WTC11 (cell line): ENCODE results near the gene APOBEC3B. TPM values are rescaled to one million over a fixed set of nuclear protein-coding genes. Genes with fewer than 3 reads are reported as not detected.

ENCODE experiments used
- ATAC-seq: fragments of 200-7000 bp; cut with Tn5 transposase; 2 replicates; pipeline ENCODE4 v1.10.0; 2021; ENCODE audit warnings: mild to moderate bottlenecking, moderate library complexity
- CTCF ChIA-PET: fragments of 300-600 bp; sonication (Branson Sonifier 250); formaldehyde crosslinking; loops from one replicate; lab custom pipeline; 2021; ENCODE audit warnings: antibody characterized with exemption; lab: Charles Lee
- POLR2A ChIA-PET: fragments of 350-600 bp; sonication (Branson Sonifier 250); formaldehyde crosslinking; loops from one replicate; lab custom pipeline; 2021; ENCODE audit warnings: antibody characterized with exemption; lab: Charles Lee
- DNase-seq: peaks from one replicate; pipeline ENCODE4 v3.0.0; 2021; ENCODE audit warnings: low spot score
- H3K27ac Mint-ChIP-seq: 2 replicates; pipeline ENCODE4 v1.8.0; 2021; ENCODE audit warnings: mixed read lengths
- H3K27me3 Mint-ChIP-seq: 2 replicates; pipeline ENCODE4 v1.8.0; 2021; ENCODE audit warnings: low read depth, mild to moderate bottlenecking, moderate library complexity, mixed read lengths
- H3K36me3 Mint-ChIP-seq: 2 replicates; pipeline ENCODE4 v1.8.0; 2021; ENCODE audit warnings: mixed read lengths
- H3K4me1 Mint-ChIP-seq: 2 replicates; pipeline ENCODE4 v1.8.0; 2022; ENCODE audit warnings: mixed read lengths
- H3K4me3 Mint-ChIP-seq: 2 replicates; pipeline ENCODE4 v1.8.0; 2021; ENCODE audit warnings: mild to moderate bottlenecking, moderate library complexity, mixed read lengths
- H3K9me3 Mint-ChIP-seq: 2 replicates; pipeline ENCODE4 v1.8.0; 2021; ENCODE audit warnings: mixed read lengths
- AR ChIP-seq: fragments of 250-450 bp; sonication (Bioruptor Pico); IDR thresholded peaks from 2 replicates; pipeline ENCODE4 v1.9.0; 2021; ENCODE audit warnings: mild to moderate bottlenecking
- ATF3 ChIP-seq: sonication (generic); formaldehyde crosslinking; conservative IDR thresholded peaks from 2 replicates; pipeline ENCODE4 v1.8.1; 2022; ENCODE audit warnings: mild to moderate bottlenecking, missing genetic modification reagents
- KAT7 ChIP-seq: sonication (generic); formaldehyde crosslinking; IDR thresholded peaks from 2 replicates; pipeline ENCODE4 v1.8.1; 2023; ENCODE audit warnings: missing genetic modification reagents, mild to moderate bottlenecking, borderline replicate concordance
- PRRX2 ChIP-seq: fragments of 250-450 bp; sonication (Bioruptor Pico); IDR thresholded peaks from 2 replicates; pipeline ENCODE4 v1.8.0; 2021; ENCODE audit warnings: mild to moderate bottlenecking
- SMAD4 ChIP-seq: sonication (generic); formaldehyde crosslinking; IDR thresholded peaks from 2 replicates; pipeline ENCODE4 v1.8.0; 2022; ENCODE audit warnings: mild to moderate bottlenecking, missing genetic modification reagents
- ZNF512 ChIP-seq: sonication (generic); formaldehyde crosslinking; IDR thresholded peaks from 2 replicates; pipeline ENCODE4 v1.8.1; 2022; ENCODE audit warnings: missing genetic modification reagents, borderline replicate concordance
- ZNF532 ChIP-seq: fragments of 250-450 bp; sonication (Bioruptor Pico); IDR thresholded peaks from 2 replicates; pipeline ENCODE4 v1.9.0; 2021; ENCODE audit warnings: mild to moderate bottlenecking, borderline replicate concordance
- ZSCAN18 ChIP-seq: fragments of 250-450 bp; sonication (Bioruptor Pico); IDR thresholded peaks from 2 replicates; pipeline ENCODE4 v2.1.2; 2022; ENCODE audit warnings: mild to moderate bottlenecking, moderate library complexity
- total RNA-seq: library from RNA; stranded (reverse); gene quantifications from 3 replicates; pipeline ENCODE4 v1.2.3, GENCODE V29; 2021
- TF ChIP-seq, protein P1 (sequence below): sonication (generic); formaldehyde crosslinking; IDR thresholded peaks from 2 replicates; pipeline ENCODE4 v1.8.1; 2023; ENCODE audit warnings: mild to moderate bottlenecking, missing genetic modification reagents, moderate library complexity
- TF ChIP-seq, protein P2 (sequence below): fragments of 250-450 bp; sonication (Bioruptor Pico); IDR thresholded peaks from 2 replicates; pipeline ENCODE4 v1.9.0; 2021; ENCODE audit warnings: moderate library complexity, mild to moderate bottlenecking, inconsistent platforms, borderline replicate concordance

The APOBEC3B gene
- total RNA-seq, 1 experiment from 2014 or later: 4.0 TPM

GRCh38 chr22:38996105-38996504 lies 14.0 kb downstream of the APOBEC3B start (continued):
- TF ChIP-seq ZNF532 (CRISPR knock-in tag) (no peak), ATF3 (CRISPR knock-in tag) (no peak), KAT7 (CRISPR knock-in tag) (no peak), AR (CRISPR knock-in tag) (no peak), SMAD4 (CRISPR knock-in tag) (no peak), PRRX2 (CRISPR knock-in tag) (no peak)
- TF ChIP-seq, protein P1, sequence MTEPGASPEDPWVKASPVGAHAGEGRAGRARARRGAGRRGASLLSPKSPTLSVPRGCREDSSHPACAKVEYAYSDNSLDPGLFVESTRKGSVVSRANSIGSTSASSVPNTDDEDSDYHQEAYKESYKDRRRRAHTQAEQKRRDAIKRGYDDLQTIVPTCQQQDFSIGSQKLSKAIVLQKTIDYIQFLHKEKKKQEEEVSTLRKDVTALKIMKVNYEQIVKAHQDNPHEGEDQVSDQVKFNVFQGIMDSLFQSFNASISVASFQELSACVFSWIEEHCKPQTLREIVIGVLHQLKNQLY (CRISPR knock-in tag): no peak
- TF ChIP-seq, protein P2, sequence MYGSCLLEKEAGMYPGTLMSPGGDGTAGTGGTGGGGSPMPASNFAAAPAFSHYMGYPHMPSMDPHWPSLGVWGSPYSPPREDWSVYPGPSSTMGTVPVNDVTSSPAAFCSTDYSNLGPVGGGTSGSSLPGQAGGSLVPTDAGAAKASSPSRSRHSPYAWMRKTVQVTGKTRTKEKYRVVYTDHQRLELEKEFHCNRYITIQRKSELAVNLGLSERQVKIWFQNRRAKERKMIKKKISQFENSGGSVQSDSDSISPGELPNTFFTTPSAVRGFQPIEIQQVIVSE (CRISPR knock-in tag): no peak

GRCh38 chr22:38997518-38997917 lies 15.4 kb downstream of the APOBEC3B start:
- ChIA-PET CTCF (interaction anchor here (0.7 to 1.3 kb wide), 2 partner anchors 127 to 228 kb away, joined by 3 read pairs; no protein-coding TSS in a partner anchor), POLR2A (no interaction called here)
- H3K9me3 Mint-ChIP-seq: peaks cover 12% of the 10 kb centered on the region
- H3K36me3 Mint-ChIP-seq: peaks cover 10% of the 10 kb centered on the region
- no peak overlapping the region for H3K4me3 Mint-ChIP-seq
- peaks cover 34% of the 10 kb centered on the region for H3K4me1 Mint-ChIP-seq
- H3K27me3 Mint-ChIP-seq: peaks cover 6% of the 10 kb centered on the region; the same call in 1 of the 2 replicates
- DNase-seq (no peak), ATAC-seq (no peak)
- no peak overlapping the region for H3K27ac Mint-ChIP-seq
- 0 out of 2 replicates have a peak, but pooled peaks have one; percentile 66 for TF ChIP-seq ZNF512 (CRISPR knock-in tag)
- no peak for TF ChIP-seq ZSCAN18 (CRISPR knock-in tag)
